ENCODE data around the gene NOL12.
A peak's percentile ranks its signal among the peaks of the same experiment; 100 is the strongest.
"Not testable (repeated sequence)": the region's sequence is repeated elsewhere in the genome, so short reads cannot be mapped to it uniquely, and the experiment has no call there.

The NOL12 gene

GRCh38 chr22:37686002-37686982 is at the start of gene NOL12:
Gene NOL12, plus strand, starts transcription at chr22:37686343. Its CDS starts 50 bp downstream, at chr22:37686393.
- peak; percentile 85 for DNase-seq (ENCODE audit: low spot score)

GRCh38 chr22:37636949-37637273 is 49.2 kb upstream of the NOL12 start:
- no peak for DNase-seq (ENCODE audit: low spot score)

- no peak for DNase-seq (ENCODE audit: low spot score)
Observed at GRCh38 chr22:37638391-37639069, 47.6 kb upstream of the NOL12 start.

GRCh38 chr22:37639070-37639760 is 46.9 kb upstream of the NOL12 start, which contains the start of gene SH3BP1:
Gene SH3BP1, plus strand, starts transcription at chr22:37639669. Its CDS starts 119 bp downstream, at chr22:37639788.
- DNase-seq (ENCODE audit: low spot score): no peak

- no peak for DNase-seq (ENCODE audit: low spot score)
Observed at GRCh38 chr22:37639771-37640590, 46.2 kb upstream of the NOL12 start.

GRCh38 chr22:37640591-37641560 is 45.3 kb upstream of the NOL12 start:
- DNase-seq (ENCODE audit: low spot score): no peak

- no peak for DNase-seq (ENCODE audit: low spot score)
Observed at GRCh38 chr22:37641561-37641949, 44.6 kb upstream of the NOL12 start.

GRCh38 chr22:37643225-37643847 is 42.8 kb upstream of the NOL12 start:
- DNase-seq (ENCODE audit: low spot score): peak; percentile 81

- no peak for DNase-seq (ENCODE audit: low spot score)
Observed at GRCh38 chr22:37647317-37647716, 38.8 kb upstream of the NOL12 start.

- no peak for DNase-seq (ENCODE audit: low spot score)
Observed at GRCh38 chr22:37647928-37648327, 38.2 kb upstream of the NOL12 start.

- DNase-seq (ENCODE audit: low spot score): no peak
Observed at GRCh38 chr22:37650463-37651136, 35.5 kb upstream of the NOL12 start.

GRCh38 chr22:37654563-37655251 is 31.4 kb upstream of the NOL12 start:
- DNase-seq (ENCODE audit: low spot score): no peak

GRCh38 chr22:37655252-37655563 is 30.9 kb upstream of the NOL12 start:
- DNase-seq (ENCODE audit: low spot score): no peak

- not testable (repeated sequence) for DNase-seq (ENCODE audit: low spot score)
Observed at GRCh38 chr22:37656583-37656982, 29.6 kb upstream of the NOL12 start.

GRCh38 chr22:37657590-37658132 is 28.5 kb upstream of the NOL12 start:
- no peak for DNase-seq (ENCODE audit: low spot score)

GRCh38 chr22:37658133-37659065 is 27.7 kb upstream of the NOL12 start, which contains the start of gene PDXP:
Gene PDXP, plus strand, starts transcription at chr22:37658723. Its CDS starts 60 bp downstream, at chr22:37658783.
- DNase-seq (ENCODE audit: low spot score): peak; percentile 100

Measured in COLO829 (cell line).